HEK293 (cell line): Measurements from ENCODE around the gene AUP1.

Source experiments
- CTCF ChIA-PET: fragments of 350-600 bp; formaldehyde crosslinking; extraction: SDS; loops from one replicate; lab custom pipeline; 2021; ENCODE audit warnings: antibody characterized with exemption; lab: Yijun Ruan, JAX
- POLR2A ChIA-PET: fragments of 300-600 bp; formaldehyde crosslinking; extraction: SDS; loops from one replicate; lab custom pipeline; 2020; ENCODE audit warnings: antibody characterized with exemption, inconsistent platforms; lab: Yijun Ruan, JAX
- H3K27ac ChIP-seq: fragments of 200-500 bp; sonication (Bioruptor generic); 2 replicates; pipeline ENCODE4 v1.5.1; 2014; ENCODE audit warnings: low read depth, low read length, control low read depth, inconsistent platforms; ENCODE audit errors: extremely low read depth
- H3K36me3 ChIP-seq, 2 experiments: fragments of 200-500 bp in 1 of 2; sonication (Bioruptor generic) in 1 of 2; 1 replicate in 1 of 2; 2 replicates in 1 of 2; pipeline ENCODE4 v1.5.1; 2014 to 2017; ENCODE audit warnings: inconsistent platforms in 2 of 2, low read length in 2 of 2; ENCODE audit not compliant: control insufficient read depth in 2 of 2, insufficient read depth in 1 of 2
- H3K4me1 ChIP-seq: fragments of 200-500 bp; sonication (Bioruptor generic); 2 replicates; pipeline ENCODE4 v1.5.1; 2014; ENCODE audit warnings: mild to moderate bottlenecking, low read length, inconsistent platforms; ENCODE audit not compliant: control insufficient read depth, insufficient read depth
- H3K4me3 ChIP-seq: 2 replicates; pipeline ENCODE4 v1.5.1; 2011; ENCODE audit warnings: low read depth, mild to moderate bottlenecking, control low read depth, low read length, moderate library complexity
- H3K9me3 ChIP-seq: fragments of 200-500 bp; sonication (Bioruptor generic); 2 replicates; pipeline ENCODE4 v1.5.1; 2014; ENCODE audit warnings: low read depth, low read length, inconsistent platforms; ENCODE audit not compliant: control insufficient read depth, insufficient read depth
- EGR2 ChIP-seq: fragments of 450-650 bp; formaldehyde crosslinking; IDR thresholded peaks from 2 replicates; pipeline ENCODE4 v1.5.1; 2016; ENCODE audit warnings: low read depth, missing biosample characterization, missing genetic modification characterization
- GLI4 ChIP-seq: fragments of 450-650 bp; formaldehyde crosslinking; IDR thresholded peaks from 2 replicates; pipeline ENCODE4 v1.5.1; 2016; ENCODE audit warnings: missing biosample characterization, missing genetic modification characterization
- HIC1 ChIP-seq: fragments of 450-650 bp; formaldehyde crosslinking; IDR thresholded peaks from 2 replicates; pipeline ENCODE4 v1.5.1; 2016; ENCODE audit warnings: missing biosample characterization, missing genetic modification characterization
- PBX3 ChIP-seq: sonication (generic); formaldehyde crosslinking; IDR thresholded peaks from 2 replicates; pipeline ENCODE4 v1.8.1; 2022; ENCODE audit warnings: mild to moderate bottlenecking, moderate library complexity, missing genetic modification reagents
- REST ChIP-seq: fragments of 450-650 bp; formaldehyde crosslinking; IDR thresholded peaks from 2 replicates; pipeline ENCODE4 v1.5.1; 2016; ENCODE audit warnings: missing biosample characterization, missing genetic modification characterization
- ZBTB17 ChIP-seq: fragments of 450-650 bp; formaldehyde crosslinking; IDR thresholded peaks from 2 replicates; pipeline ENCODE4 v1.5.1; 2016; ENCODE audit warnings: missing biosample characterization, missing genetic modification characterization
- ZFHX2 ChIP-seq: fragments of 450-650 bp; formaldehyde crosslinking; conservative IDR thresholded peaks from 2 replicates; pipeline ENCODE4 v1.5.1; 2016; ENCODE audit warnings: missing biosample characterization, missing genetic modification characterization
- ZFP69B ChIP-seq: fragments of 450-650 bp; formaldehyde crosslinking; IDR thresholded peaks from 2 replicates; pipeline ENCODE4 v1.5.1; 2016; ENCODE audit warnings: missing biosample characterization, missing genetic modification characterization
- ZNF214 ChIP-seq: fragments of 450-650 bp; formaldehyde crosslinking; IDR thresholded peaks from 2 replicates; pipeline ENCODE4 v1.5.1; 2017; ENCODE audit warnings: missing biosample characterization, mild to moderate bottlenecking, missing genetic modification characterization, borderline replicate concordance
- ZNF266 ChIP-seq: fragments of 450-650 bp; formaldehyde crosslinking; IDR thresholded peaks from 2 replicates; pipeline ENCODE4 v1.5.1; 2016; ENCODE audit warnings: missing biosample characterization, missing genetic modification characterization, low read depth
- ZNF335 ChIP-seq: fragments of 450-650 bp; formaldehyde crosslinking; conservative IDR thresholded peaks from 2 replicates; pipeline ENCODE4 v1.5.1; 2016; ENCODE audit warnings: missing biosample characterization, missing genetic modification characterization
- ZNF473 ChIP-seq: fragments of 450-650 bp; formaldehyde crosslinking; IDR thresholded peaks from 2 replicates; pipeline ENCODE4 v1.5.1; 2017; ENCODE audit warnings: missing biosample characterization, missing genetic modification characterization
- ZNF521 ChIP-seq: fragments of 450-650 bp; formaldehyde crosslinking; IDR thresholded peaks from 2 replicates; pipeline ENCODE4 v1.5.1; 2017; ENCODE audit warnings: missing biosample characterization, mild to moderate bottlenecking, missing genetic modification characterization
- ZNF610 ChIP-seq: fragments of 450-650 bp; formaldehyde crosslinking; IDR thresholded peaks from 2 replicates; pipeline ENCODE4 v1.5.1; 2016; ENCODE audit warnings: missing biosample characterization, missing genetic modification characterization, borderline replicate concordance
- ZNF623 ChIP-seq: fragments of 450-650 bp; formaldehyde crosslinking; IDR thresholded peaks from 2 replicates; pipeline ENCODE4 v1.5.1; 2016; ENCODE audit warnings: missing biosample characterization, missing genetic modification characterization
- ZNF626 ChIP-seq: fragments of 450-650 bp; sonication (Bioruptor Pico); formaldehyde crosslinking; IDR thresholded peaks from 2 replicates; pipeline ENCODE4 v1.5.1; 2018; ENCODE audit warnings: missing biosample characterization, missing genetic modification characterization, inconsistent platforms
- ZNF76 ChIP-seq: fragments of 450-650 bp; formaldehyde crosslinking; IDR thresholded peaks from 2 replicates; pipeline ENCODE4; 2016; ENCODE audit warnings: low read depth, missing biosample characterization, missing genetic modification characterization, borderline replicate concordance
- ZSCAN16 ChIP-seq: fragments of 450-650 bp; formaldehyde crosslinking; IDR thresholded peaks from 2 replicates; pipeline ENCODE4 v1.5.1; 2016; ENCODE audit warnings: missing biosample characterization, missing genetic modification characterization
- TF ChIP-seq, protein P1 (sequence below): fragments of 450-650 bp; IDR thresholded peaks from 2 replicates; pipeline ENCODE4 v1.5.1; 2018; ENCODE audit warnings: missing biosample characterization, mild to moderate bottlenecking, missing genetic modification characterization

Gene AUP1

DNA sequence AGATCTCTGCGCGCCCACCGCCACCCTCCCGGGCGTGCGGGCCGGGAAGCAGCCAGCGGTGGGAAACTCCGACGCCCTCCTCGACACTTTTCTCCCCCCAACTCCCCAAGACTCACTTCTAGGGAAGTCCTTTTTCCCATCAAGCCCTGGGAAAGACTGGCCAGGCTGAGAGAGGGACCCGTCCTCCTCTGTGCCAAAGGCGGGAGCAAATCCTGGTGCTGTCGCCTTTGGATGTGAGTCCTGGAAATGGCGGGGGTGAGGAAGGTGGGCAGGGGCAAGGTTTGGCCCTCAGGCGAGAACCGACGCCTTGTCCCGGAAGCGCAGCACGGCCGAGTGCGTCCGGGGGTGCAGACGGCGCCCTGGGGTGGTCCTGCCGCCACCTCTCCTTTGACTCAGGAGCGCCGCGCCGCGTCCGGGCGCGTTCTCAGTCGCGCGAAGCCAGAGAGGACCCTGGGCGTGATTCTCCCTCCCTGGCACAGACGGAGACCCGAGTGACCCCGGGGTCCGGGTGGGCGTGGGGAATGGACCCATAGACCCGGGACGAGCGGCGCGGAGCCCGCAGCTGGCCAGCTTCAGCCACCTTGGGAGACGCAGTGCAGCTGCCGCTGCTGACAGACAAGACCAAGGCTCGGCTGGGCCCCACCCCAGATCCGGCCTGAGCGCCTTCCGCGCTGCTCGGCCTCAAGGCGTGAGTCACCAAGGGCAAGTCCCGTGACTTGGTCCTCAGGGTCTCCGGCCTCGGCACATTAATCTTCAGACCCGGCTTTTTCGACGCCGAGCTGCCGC, 26.6 kb downstream of the AUP1 start (continued):
- TF ChIP-seq ZNF626 (tag by site-specific recombination): no peak
- peak; percentile 32; the same call in 1 of the 2 replicates for TF ChIP-seq ZFHX2 (tag by site-specific recombination)
- peak; percentile 93 for TF ChIP-seq ZFP69B
- peak; percentile 77 for TF ChIP-seq ZNF335 (tag by site-specific recombination)
- peak; percentile 22; the same call in 1 of the 2 replicates for TF ChIP-seq HIC1 (tag by site-specific recombination)
- TF ChIP-seq PBX3 (CRISPR knock-in tag): 0 out of 2 replicates have a peak, but pooled peaks have one; percentile 60
- TF ChIP-seq ZNF521 (tag by site-specific recombination): no peak
- no peak for TF ChIP-seq ZNF473
- TF ChIP-seq ZNF266 (tag by site-specific recombination): no peak
- TF ChIP-seq ZNF76 (tag by site-specific recombination): peak; percentile 36; the same call in 1 of the 2 replicates
- TF ChIP-seq ZNF214: no peak

GRCh38 chr2:74502147-74502719, 27.3 kb downstream of the AUP1 start:
- Histone ChIP-seq H3K36me3 (peaks cover 4 to 20% of the 10 kb centered on the region in 2 experiments; a peak in 2 of 3 replicates), H3K4me1 (no peaks in the 10 kb centered on the region), H3K4me3 (peak overlapping the region; percentile 36), H3K9me3 (no peaks in the 10 kb centered on the region), H3K27ac (no peak overlapping the region)
- no peak for TF ChIP-seq ZNF623 (tag by site-specific recombination)
- TF ChIP-seq EGR2: peak; percentile 30; the same call in 1 of the 2 replicates
- no peak for TF ChIP-seq ZNF335 (tag by site-specific recombination)
- peak; percentile 55 for TF ChIP-seq ZFHX2 (tag by site-specific recombination)
- no peak for TF ChIP-seq GLI4 (tag by site-specific recombination)
- TF ChIP-seq PBX3 (CRISPR knock-in tag): no peak
- CTCF ChIA-PET: interaction anchor here (1.4 kb wide), 1 partner anchor 10 kb away, joined by 3 read pairs; no protein-coding TSS in a partner anchor
- POLR2A ChIA-PET: interaction anchor here (0.6 to 1.6 kb wide), 3 partner anchors 9 to 86 kb away, joined by 4 to 7 read pairs (median 5); partner anchors contain the start of genes CCDC142 and TTC31

DNA sequence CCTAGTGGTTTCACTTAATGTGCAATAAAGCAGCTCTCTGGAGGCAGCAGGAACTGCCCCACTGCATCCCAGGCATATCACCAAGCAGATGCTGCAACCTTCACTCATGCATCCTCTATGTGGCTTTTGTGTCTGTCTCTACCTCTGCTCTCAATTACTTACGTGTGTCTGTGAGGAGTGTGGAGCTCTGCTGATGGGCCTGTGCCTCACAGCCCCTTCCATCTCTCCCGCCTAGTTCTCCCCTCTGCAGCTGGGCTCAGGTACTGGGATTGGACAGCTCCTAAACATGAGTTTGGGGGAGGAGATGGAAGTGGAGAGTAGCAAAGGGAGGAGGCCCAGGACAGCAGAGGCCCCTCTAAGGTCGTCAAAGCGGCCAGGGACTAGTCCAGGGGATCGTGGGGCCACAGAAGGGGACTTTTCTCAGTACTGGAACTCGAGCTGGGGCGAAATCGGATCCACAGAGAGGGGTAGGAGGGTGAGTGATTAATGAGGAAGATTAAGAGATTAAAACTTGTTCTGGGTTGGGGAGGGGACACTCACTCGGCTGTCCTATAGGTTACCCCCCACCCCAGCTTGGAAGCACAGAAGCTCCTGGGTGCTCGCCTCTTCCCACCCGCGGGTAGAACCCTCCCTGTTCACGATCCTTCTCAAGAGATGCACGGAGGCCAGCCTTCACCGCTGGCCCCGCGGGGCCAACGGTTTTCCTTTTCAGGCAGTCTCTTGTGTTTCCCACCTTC, 28.0 kb downstream of the AUP1 start:
- no peak overlapping the region for H3K4me3 ChIP-seq
- peak; percentile 87 for TF ChIP-seq REST (tag by site-specific recombination)
- TF ChIP-seq ZBTB17 (tag by site-specific recombination): peak; percentile 96
- TF ChIP-seq, protein P1, sequence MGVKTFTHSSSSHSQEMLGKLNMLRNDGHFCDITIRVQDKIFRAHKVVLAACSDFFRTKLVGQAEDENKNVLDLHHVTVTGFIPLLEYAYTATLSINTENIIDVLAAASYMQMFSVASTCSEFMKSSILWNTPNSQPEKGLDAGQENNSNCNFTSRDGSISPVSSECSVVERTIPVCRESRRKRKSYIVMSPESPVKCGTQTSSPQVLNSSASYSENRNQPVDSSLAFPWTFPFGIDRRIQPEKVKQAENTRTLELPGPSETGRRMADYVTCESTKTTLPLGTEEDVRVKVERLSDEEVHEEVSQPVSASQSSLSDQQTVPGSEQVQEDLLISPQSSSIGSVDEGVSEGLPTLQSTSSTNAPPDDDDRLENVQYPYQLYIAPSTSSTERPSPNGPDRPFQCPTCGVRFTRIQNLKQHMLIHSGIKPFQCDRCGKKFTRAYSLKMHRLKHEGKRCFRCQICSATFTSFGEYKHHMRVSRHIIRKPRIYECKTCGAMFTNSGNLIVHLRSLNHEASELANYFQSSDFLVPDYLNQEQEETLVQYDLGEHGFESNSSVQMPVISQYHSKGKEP (tag by site-specific recombination): peak; percentile 72
- no peak for TF ChIP-seq ZSCAN16 (tag by site-specific recombination)
- TF ChIP-seq ZNF610 (tag by site-specific recombination): no peak

More for the DNA sequence above, 28.0 kb downstream of the AUP1 start:
- ChIA-PET POLR2A (interaction anchor here (0.6 to 1.6 kb wide), 4 partner anchors 9 to 19 kb away, joined by 3 to 7 read pairs (median 4); partner anchors contain the start of genes CCDC142 and TTC31), CTCF (interaction anchor here (0.8 to 1.4 kb wide), 2 partner anchors 9 to 85 kb away, joined by 3 to 5 read pairs; no protein-coding TSS in a partner anchor)
- H3K9me3 ChIP-seq: no peaks in the 10 kb centered on the region
- H3K36me3 ChIP-seq: peaks cover 4 to 20% of the 10 kb centered on the region in 2 experiments; a peak in 2 of 3 replicates
- no peak overlapping the region for H3K27ac ChIP-seq
- H3K4me1 ChIP-seq: no peaks in the 10 kb centered on the region
